H7 (cell line): Measurements from ENCODE around the gene SETD7. TPM values are rescaled to one million over a fixed set of nuclear protein-coding genes. Genes with fewer than 3 reads are reported as not detected.
"Not testable (repeated sequence)": the region's sequence is repeated elsewhere in the genome, so short reads cannot be mapped to it uniquely, and the experiment has no call there.

Experiments used
- DNase-seq: peaks from one replicate; pipeline ENCODE4 v3.0.0; 2012
- H3K27me3 ChIP-seq: 2 replicates; pipeline ENCODE4 v1.6.0; 2011; ENCODE audit warnings: mild to moderate bottlenecking, low read length; ENCODE audit not compliant: control insufficient read depth, insufficient read depth
- H3K36me3 ChIP-seq: replicated peaks from 2 replicates; pipeline ENCODE4 v1.5.1; 2011; ENCODE audit warnings: low read length; ENCODE audit not compliant: control insufficient read depth, insufficient read depth
- H3K4me3 ChIP-seq: 2 replicates; pipeline ENCODE4 v1.5.1; 2011; ENCODE audit warnings: low read depth, mild to moderate bottlenecking, control low read depth, low read length, moderate library complexity; ENCODE audit not compliant: insufficient read depth
- total RNA-seq: library from RNA; depleted of rRNA; stranded (reverse); fragments of >200 nt; shearing (Covaris generic); gene quantifications from 2 replicates; pipeline ENCODE4 v1.2.3, GENCODE V29; 2014

SETD7 gene
- total RNA-seq, 1 experiment from 2014 or later: 8.6 TPM

GRCh38 chr4:139464512-139464911 lies 91.5 kb downstream of the SETD7 start:
- DNase-seq, H3K36me3 ChIP-seq, H3K27me3 ChIP-seq, H3K4me3 ChIP-seq: not testable (repeated sequence)

- Histone ChIP-seq H3K4me3 (no peak overlapping the region), H3K27me3 (no peaks in the 10 kb centered on the region), H3K36me3 (no peaks in the 10 kb centered on the region)
- peak; percentile 82 for DNase-seq
Measured at GRCh38 chr4:139461022-139461628, 94.9 kb downstream of the SETD7 start.

- Histone ChIP-seq H3K27me3 (no peaks in the 10 kb centered on the region), H3K4me3 (no peak overlapping the region), H3K36me3 (no peaks in the 10 kb centered on the region)
- DNase-seq: peak; percentile 46
Measured at GRCh38 chr4:139460565-139460964, 95.5 kb downstream of the SETD7 start.

GRCh38 chr4:139458999-139459398 lies 97.0 kb downstream of the SETD7 start:
- DNase-seq: no peak
- no peaks in the 10 kb centered on the region for H3K27me3 ChIP-seq
- H3K36me3 ChIP-seq: no peaks in the 10 kb centered on the region
- no peak overlapping the region for H3K4me3 ChIP-seq

GRCh38 chr4:139458543-139458942 lies 97.5 kb downstream of the SETD7 start:
- no peaks in the 10 kb centered on the region for H3K27me3 ChIP-seq
- H3K36me3 ChIP-seq: no peaks in the 10 kb centered on the region
- no peak overlapping the region for H3K4me3 ChIP-seq
- DNase-seq: no peak

GRCh38 chr4:139457318-139457717 lies 98.7 kb downstream of the SETD7 start:
- no peaks in the 10 kb centered on the region for H3K27me3 ChIP-seq
- no peaks in the 10 kb centered on the region for H3K36me3 ChIP-seq
- no peak for DNase-seq
- no peak overlapping the region for H3K4me3 ChIP-seq

GRCh38 chr4:139455126-139455538 lies 100.9 kb downstream of the SETD7 start:
- DNase-seq: no peak
- H3K4me3 ChIP-seq: peak overlapping the region; percentile 90
- no peaks in the 10 kb centered on the region for H3K36me3 ChIP-seq
- no peaks in the 10 kb centered on the region for H3K27me3 ChIP-seq

GRCh38 chr4:139454111-139455045 lies 101.6 kb downstream of the SETD7 start, which contains the start of gene RAB33B:
TSS of gene RAB33B (plus strand) at chr4:139454121. CDS start at chr4:139454196, 75 bp downstream.
- no peaks in the 10 kb centered on the region for H3K27me3 ChIP-seq
- DNase-seq: no peak

GRCh38 chr4:139453371-139454110 lies 102.5 kb downstream of the SETD7 start:
- Histone ChIP-seq H3K36me3 (no peaks in the 10 kb centered on the region), H3K4me3 (peak overlapping the region; percentile 90), H3K27me3 (no peaks in the 10 kb centered on the region)
- peak; percentile 95 for DNase-seq

More at GRCh38 chr4:139454111-139455045, 101.6 kb downstream of the SETD7 start, which contains the start of gene RAB33B:
- Histone ChIP-seq H3K36me3 (no peaks in the 10 kb centered on the region), H3K4me3 (peak within 1 kb of the TSS; percentile 90)

- H3K27me3 ChIP-seq: no peaks in the 10 kb centered on the region
- peak overlapping the region; percentile 90 for H3K4me3 ChIP-seq
- H3K36me3 ChIP-seq: no peaks in the 10 kb centered on the region
- DNase-seq: peak; percentile 72
Measured at GRCh38 chr4:139453041-139453370, 103.0 kb downstream of the SETD7 start.

GRCh38 chr4:139451997-139452396 lies 104.0 kb downstream of the SETD7 start:
- no peaks in the 10 kb centered on the region for H3K27me3 ChIP-seq
- no peak for DNase-seq
- no peak overlapping the region for H3K4me3 ChIP-seq
- no peaks in the 10 kb centered on the region for H3K36me3 ChIP-seq

- H3K27me3 ChIP-seq: no peaks in the 10 kb centered on the region
- H3K36me3 ChIP-seq: no peaks in the 10 kb centered on the region
- no peak for DNase-seq
- no peak overlapping the region for H3K4me3 ChIP-seq
Measured at GRCh38 chr4:139450586-139450985, 105.4 kb downstream of the SETD7 start.

GRCh38 chr4:139447078-139447477 lies 108.9 kb downstream of the SETD7 start:
- not testable (repeated sequence) for DNase-seq, H3K27me3 ChIP-seq, H3K4me3 ChIP-seq, H3K36me3 ChIP-seq
